DOHH2 (cell line): Measurements from ENCODE around the gene SOWAHA.
A peak's percentile ranks its signal among the peaks of the same experiment; 100 is the strongest.

Experiments used
- H3F3A ChIP-seq: fragments of 200-600 bp; sonication (generic), shearing (Covaris generic); 2 replicates; pipeline ENCODE4 v1.6.0; 2016; ENCODE audit warnings: antibody characterized with exemption, mild to moderate bottlenecking; ENCODE audit not compliant: control insufficient read depth, insufficient read depth
- H3K27ac ChIP-seq: fragments of 200-600 bp; sonication (generic); 2 replicates; pipeline ENCODE4 v1.5.1; 2014; ENCODE audit warnings: low read depth, mild to moderate bottlenecking, low read length, moderate library complexity
- H3K27me3 ChIP-seq: fragments of 200-600 bp; sonication (generic); 2 replicates; pipeline ENCODE4 v1.6.1; 2014; ENCODE audit warnings: mild to moderate bottlenecking, low read length, mixed read lengths; ENCODE audit not compliant: control insufficient read depth
- H3K36me3 ChIP-seq: fragments of 200-600 bp; sonication (generic); 2 replicates; pipeline ENCODE4 v1.6.1; 2014; ENCODE audit warnings: mild to moderate bottlenecking, low read length, moderate library complexity, mixed read lengths; ENCODE audit not compliant: control insufficient read depth
- H3K4me1 ChIP-seq: fragments of 200-600 bp; sonication (generic); 2 replicates; pipeline ENCODE4 v1.6.1; 2014; ENCODE audit warnings: mild to moderate bottlenecking, low read length, mixed read lengths; ENCODE audit not compliant: control insufficient read depth
- H3K4me2 ChIP-seq: fragments of 200-600 bp; sonication (generic); 2 replicates; pipeline ENCODE4 v1.6.0; 2014; ENCODE audit warnings: mild to moderate bottlenecking, low read length, moderate library complexity
- H3K4me3 ChIP-seq: fragments of 200-600 bp; sonication (generic); 2 replicates; pipeline ENCODE4 v1.5.1; 2014; ENCODE audit warnings: mild to moderate bottlenecking, low read length, mixed read lengths
- H3K79me2 ChIP-seq: fragments of 200-600 bp; sonication (generic); 2 replicates; pipeline ENCODE4 v1.6.1; 2014; ENCODE audit warnings: mild to moderate bottlenecking, low read length, mixed read lengths; ENCODE audit not compliant: control insufficient read depth
- H3K9me2 ChIP-seq: fragments of 200-600 bp; sonication (generic); replicated peaks from 2 replicates; pipeline ENCODE4 v1.6.1; 2014; ENCODE audit warnings: mild to moderate bottlenecking, low read length, mixed read lengths; ENCODE audit not compliant: control insufficient read depth
- H3K9me3 ChIP-seq: fragments of 200-600 bp; sonication (generic); 2 replicates; pipeline ENCODE4 v1.6.1; 2014; ENCODE audit warnings: antibody characterized with exemption, low read length, mixed read lengths; ENCODE audit not compliant: control insufficient read depth, insufficient read depth
- H4K20me1 ChIP-seq: fragments of 200-600 bp; sonication (generic); 2 replicates; pipeline ENCODE4 v1.6.0; 2014; ENCODE audit warnings: low read depth, mild to moderate bottlenecking, antibody characterized with exemption, low read length, moderate library complexity; ENCODE audit not compliant: control insufficient read depth, insufficient read depth
- CTCF ChIP-seq: fragments of 200-600 bp; sonication (generic); IDR thresholded peaks from one replicate; pipeline ENCODE4 v1.5.1; 2014; ENCODE audit warnings: antibody characterized with exemption, mild to moderate bottlenecking, low read depth, low read length; ENCODE audit not compliant: poor library complexity, severe bottlenecking
- EZH2phosphoT487 ChIP-seq: fragments of 200-600 bp; sonication (generic); IDR thresholded peaks from 2 replicates; pipeline ENCODE4 v1.6.1; 2017; ENCODE audit warnings: borderline replicate concordance, mild to moderate bottlenecking, antibody characterized with exemption, low read length, moderate library complexity, mixed read lengths

Gene SOWAHA

GRCh38 chr5:132821350-132821749, 8.2 kb downstream of the SOWAHA start:
- H3F3A ChIP-seq, result no peaks in the 10 kb centered on the region
- H3K79me2 ChIP-seq, result no peaks in the 10 kb centered on the region
- H3K9me3 ChIP-seq, result no peaks in the 10 kb centered on the region
- H3K27ac ChIP-seq, result no peak overlapping the region
- H3K36me3 ChIP-seq, result no peaks in the 10 kb centered on the region
- H3K4me1 ChIP-seq, result peaks cover 3% of the 10 kb centered on the region; the same call in 1 of the 2 replicates
- H3K4me3 ChIP-seq, result no peak overlapping the region
- no peak for TF ChIP-seq CTCF
- TF ChIP-seq EZH2phosphoT487, result no peak
- no peaks in the 10 kb centered on the region for H4K20me1 ChIP-seq
- H3K4me2 ChIP-seq, result no peak overlapping the region
- no peaks in the 10 kb centered on the region for H3K9me2 ChIP-seq
- peaks cover 38% of the 10 kb centered on the region for H3K27me3 ChIP-seq

DNA sequence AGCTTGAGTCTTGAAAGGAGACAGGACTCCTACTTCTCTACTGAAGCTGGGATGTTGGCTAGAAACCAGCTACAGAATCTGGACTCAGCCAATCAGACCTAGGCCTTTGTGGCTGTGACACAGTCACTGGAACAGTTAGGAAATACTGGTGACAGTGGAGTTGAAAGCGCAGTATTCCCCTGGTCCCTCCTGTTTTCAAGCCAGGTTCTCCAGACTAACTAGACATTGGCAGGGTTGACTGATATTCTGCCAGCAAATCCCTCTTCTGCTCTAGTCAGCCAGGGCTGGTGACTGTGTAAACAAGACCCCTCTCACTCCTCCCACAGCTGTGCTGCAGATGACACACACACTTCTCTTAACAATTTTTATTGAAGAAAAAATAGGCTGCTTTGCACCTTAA, 8.7 kb downstream of the SOWAHA start:
- H3K4me1 ChIP-seq, result peaks cover 1% of the 10 kb centered on the region; the same call in 1 of the 2 replicates
- peaks cover 42% of the 10 kb centered on the region for H3K27me3 ChIP-seq
- H3K27ac ChIP-seq, result no peak overlapping the region
- no peak overlapping the region for H3K4me2 ChIP-seq
- H3F3A ChIP-seq, result no peaks in the 10 kb centered on the region
- H3K9me3 ChIP-seq, result no peaks in the 10 kb centered on the region
- TF ChIP-seq CTCF (no peak), EZH2phosphoT487 (no peak)
- H3K36me3 ChIP-seq, result no peaks in the 10 kb centered on the region
- no peaks in the 10 kb centered on the region for H4K20me1 ChIP-seq
- no peaks in the 10 kb centered on the region for H3K9me2 ChIP-seq
- no peaks in the 10 kb centered on the region for H3K79me2 ChIP-seq
- H3K4me3 ChIP-seq, result no peak overlapping the region

DNA sequence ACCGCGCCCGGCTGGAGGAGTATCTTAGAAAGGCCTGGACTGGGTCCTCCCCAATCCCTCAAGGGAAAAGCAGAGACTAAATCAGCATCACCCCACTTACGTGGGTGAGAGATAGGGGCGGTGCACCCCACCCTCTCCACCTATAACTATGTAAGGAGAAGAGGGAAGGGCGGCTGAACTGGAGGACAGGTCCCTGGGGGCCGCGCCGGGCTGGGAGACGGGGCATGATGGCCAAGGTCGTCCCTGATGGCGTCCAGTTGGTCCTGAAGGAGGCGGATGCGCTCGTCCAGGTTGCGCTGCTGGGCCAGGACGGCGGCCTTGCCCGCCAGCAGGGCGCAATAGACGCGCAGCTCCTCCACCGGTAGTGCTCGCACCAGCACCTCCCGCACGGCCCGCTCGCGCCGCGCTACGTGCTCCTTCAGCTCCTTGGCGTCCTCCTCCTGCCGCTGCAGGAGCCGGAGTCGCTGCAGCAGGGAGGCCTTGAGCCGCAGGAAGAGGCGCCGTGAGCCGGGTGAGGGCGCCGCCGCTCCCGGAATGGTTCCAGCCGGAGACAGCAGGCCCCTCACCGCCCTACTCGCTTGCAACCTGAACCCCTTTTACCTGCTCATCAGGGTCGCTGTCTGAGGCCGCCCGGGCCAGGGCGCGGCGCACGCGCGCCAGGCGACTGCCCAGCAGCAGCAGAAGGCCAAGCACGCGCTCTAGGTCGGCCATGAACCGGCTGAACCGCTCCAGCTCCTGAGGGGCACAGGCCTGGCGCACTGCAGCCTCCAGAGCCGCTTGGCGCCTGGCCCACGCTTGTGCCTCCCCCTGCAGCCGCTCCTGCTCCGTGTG, 9.8 kb downstream of the SOWAHA start:
- Histone ChIP-seq H3K79me2 (no peaks in the 10 kb centered on the region), H3K9me3 (no peaks in the 10 kb centered on the region), H3K36me3 (no peaks in the 10 kb centered on the region), H3K27ac (no peak overlapping the region), H3K4me3 (no peak overlapping the region), H3F3A (no peaks in the 10 kb centered on the region), H4K20me1 (no peaks in the 10 kb centered on the region), H3K4me1 (no peaks in the 10 kb centered on the region; the same call in 1 of the 2 replicates), H3K27me3 (peaks cover 50% of the 10 kb centered on the region), H3K4me2 (0 out of 2 replicates have a peak overlapping the region, but pooled peaks have one; percentile 14), H3K9me2 (no peaks in the 10 kb centered on the region)
- TF ChIP-seq EZH2phosphoT487 (no peak), CTCF (no peak)
